ENCODE data around the gene TPH2. TPM values are rescaled to one million over a fixed set of nuclear protein-coding genes. Genes with fewer than 3 reads are reported as not detected.

TPH2 gene
- total and polyA plus RNA-seq, 10 donors: 0.06 to 7.2 (median 1.5) TPM; not detected in 4

- intact Hi-C loops (cut with DNase I; ENCODE audit: low total_unique reads): no loop called here
- WGBS, 5 donors: 50 to 64% (median 62%) methylated on average over 5 of the region's 5 CpGs
- Histone ChIP-seq H3K27me3 (replicated peaks in 1 of 7) (no peaks in the 10 kb centered on the region), H3K36me3 (no peaks in the 10 kb centered on the region), H3K9me3 (no peaks in the 10 kb centered on the region), H3K4me1 (peaks cover 0 to 3% (median 0%) of the 10 kb centered on the region in 6 donors), H3K4me3 (no peak overlapping the region), H3K27ac (no peak overlapping the region)
- no peak for DNase-seq
- no peak for TF ChIP-seq CTCF (IDR thresholded peaks at IDR 0.05 in 8 of 11, conservative IDR thresholded peaks at IDR 0.05 in 3 of 11)
- no peak for TF ChIP-seq POLR2A (IDR thresholded peaks at IDR 0.05)
- TF ChIP-seq POLR2AphosphoS5 (IDR thresholded peaks at IDR 0.05): no peak
Measured at GRCh38 chr12:72057330-72057914, 118.8 kb downstream of the TPH2 start.

GRCh38 chr12:72063073-72063472, 124.4 kb downstream of the TPH2 start:
- Histone ChIP-seq H3K4me1 (no peaks in the 10 kb centered on the region), H3K4me3 (no peak overlapping the region), H3K27ac (peak overlapping the region in 2 of 8 donors; percentile 5 to 22), H3K36me3 (no peaks in the 10 kb centered on the region), H3K27me3 (replicated peaks in 1 of 7) (no peaks in the 10 kb centered on the region), H3K9me3 (no peaks in the 10 kb centered on the region)
- intact Hi-C loops (cut with DNase I; ENCODE audit: low total_unique reads): no loop called here
- DNase-seq: no peak
- TF ChIP-seq POLR2A (IDR thresholded peaks at IDR 0.05): no peak
- TF ChIP-seq CTCF (IDR thresholded peaks at IDR 0.05 in 8 of 11, conservative IDR thresholded peaks at IDR 0.05 in 3 of 11): no peak
- TF ChIP-seq POLR2AphosphoS5 (IDR thresholded peaks at IDR 0.05): no peak
- WGBS, 5 donors: 50 to 61% (median 53%) methylated on average over 2 of the region's 2 CpGs

- DNase-seq: no peak
- intact Hi-C loops (cut with DNase I; ENCODE audit: low total_unique reads): no loop called here
- Histone ChIP-seq H3K4me1 (no peaks in the 10 kb centered on the region), H3K27ac (no peak overlapping the region), H3K36me3 (no peaks in the 10 kb centered on the region), H3K27me3 (replicated peaks in 1 of 7) (no peaks in the 10 kb centered on the region), H3K4me3 (no peak overlapping the region), H3K9me3 (peaks cover 0 to 36% (median 22%) of the 10 kb centered on the region in 8 donors)
- WGBS, 5 donors: 88 to 93% (median 89%) methylated on average over 2 of the region's 2 CpGs
- TF ChIP-seq POLR2A (IDR thresholded peaks at IDR 0.05): no peak
- TF ChIP-seq CTCF (IDR thresholded peaks at IDR 0.05 in 8 of 11, conservative IDR thresholded peaks at IDR 0.05 in 3 of 11): no peak
- no peak for TF ChIP-seq POLR2AphosphoS5 (IDR thresholded peaks at IDR 0.05)
Measured at GRCh38 chr12:72071030-72071429, 132.4 kb downstream of the TPH2 start.

- peaks cover 0 to 36% (median 22%) of the 10 kb centered on the region in 8 donors for H3K9me3 ChIP-seq
- no peak for TF ChIP-seq POLR2AphosphoS5 (IDR thresholded peaks at IDR 0.05)
- no peak for TF ChIP-seq CTCF (IDR thresholded peaks at IDR 0.05 in 8 of 11, conservative IDR thresholded peaks at IDR 0.05 in 3 of 11)
- no peak for TF ChIP-seq POLR2A (IDR thresholded peaks at IDR 0.05)
- no peaks in the 10 kb centered on the region for H3K27me3 ChIP-seq (replicated peaks in 1 of 7)
- WGBS, 5 donors: 41 to 67% (median 53%) methylated on average over 1 of the region's 1 CpG
- no peak overlapping the region for H3K4me3 ChIP-seq
- no peaks in the 10 kb centered on the region for H3K4me1 ChIP-seq
- peak overlapping the region in 5 of 8 donors; percentile 0 to 46 (median 15) for H3K27ac ChIP-seq
- DNase-seq: no peak
- H3K36me3 ChIP-seq: no peaks in the 10 kb centered on the region
- intact Hi-C loops (cut with DNase I; ENCODE audit: low total_unique reads): no loop called here
Measured at GRCh38 chr12:72072592-72073212, 134.1 kb downstream of the TPH2 start.
